ENCODE measurements around the gene STARD5. TPM values are rescaled to one million over a fixed set of nuclear protein-coding genes. Genes with fewer than 3 reads are reported as not detected.

STARD5 gene
- total and polyA plus RNA-seq, 2 donors (not counting 1 experiment from before 2014, with no cell fraction given) = 15.7 to 19.9 TPM

- ChIA-PET CTCF (interaction anchor here (0.9 to 8.7 kb wide), 8 partner anchors 9 to 107 kb away, joined by 3 to 146 read pairs (median 52); no protein-coding TSS in a partner anchor), POLR2A (interaction anchor here (0.7 to 6.9 kb wide), 6 partner anchors 9 to 193 kb away, joined by 4 to 63 read pairs (median 10); partner anchors contain the start of gene STARD5)
- ATAC-seq (ENCODE audit: low read depth) (peak; percentile 69), DNase-seq (peak; percentile 94)
- no peaks in the 10 kb centered on the region for H3K9me3 Mint-ChIP-seq (ENCODE audit: insufficient read depth)
- no peaks in the 10 kb centered on the region for H3K27me3 Mint-ChIP-seq
- intact Hi-C loops (cut with micrococcal nuclease) = loop anchor here (1.0 to 2.0 kb wide), 4 partner anchors 8 to 293 kb away; partner anchors contain the start of gene TLNRD1
- peaks cover 11 to 26% of the 10 kb centered on the region in 2 experiments for H3K36me3 ChIP-seq (replicated peaks in 1 of 2; ENCODE audit: control extremely low read depth in 1 of 2, control insufficient read depth in 1 of 2, extremely low read depth in 1 of 2, insufficient read depth in 2 of 2, low read length in 1 of 2)
- H3K4me1 ChIP-seq (ENCODE audit: control insufficient read depth in 2 of 2, insufficient read depth in 2 of 2, low read length in 2 of 2) = peaks cover 53 to 82% of the 10 kb centered on the region in 2 donors
- peak overlapping the region; percentile 95 for H3K9ac ChIP-seq (ENCODE audit: low read length)
- H3K4me2 ChIP-seq (replicated peaks; ENCODE audit: low read depth, low read length, poor library complexity, severe bottlenecking) = peak overlapping the region; percentile 93
- TF ChIP-seq CTCF (IDR thresholded peaks at IDR 0.05) = no peak
- TF ChIP-seq EZH2 (IDR thresholded peaks at IDR 0.05; ENCODE audit: borderline replicate concordance, insufficient read depth, low read depth, low read length, poor library complexity, severe bottlenecking) = no peak
- H2AFZ ChIP-seq (ENCODE audit: insufficient read depth, low read depth, low read length, poor library complexity, severe bottlenecking) = no peak overlapping the region
- WGBS (ENCODE audit: insufficient coverage) = 8% methylated on average over 5 of the region's 9 CpGs
- peak overlapping the region; percentile 64 to 86 (median 79) for H3K4me3 ChIP-seq (ENCODE audit: control extremely low read depth in 1 of 5, extremely low read depth in 1 of 5, insufficient read depth in 1 of 5, low read depth in 2 of 5, low read length in 4 of 5)
- no peaks in the 10 kb centered on the region for H3K27me3 ChIP-seq (replicated peaks in 1 of 4; ENCODE audit: control extremely low read depth in 1 of 4, control insufficient read depth in 3 of 4, insufficient read depth in 4 of 4, low read length in 3 of 4)
- peak overlapping the region; percentile 100 for H3K4me3 Mint-ChIP-seq
- peaks cover 92% of the 10 kb centered on the region for H3K79me2 ChIP-seq (ENCODE audit: control insufficient read depth, insufficient read depth, low read length)
- peak overlapping the region; percentile 98 for H3K27ac Mint-ChIP-seq
- peak overlapping the region; percentile 95 to 98 for H3K27ac ChIP-seq (ENCODE audit: low read length in 2 of 2)
- H3K4me1 Mint-ChIP-seq = peaks cover 90% of the 10 kb centered on the region
- H4K20me1 ChIP-seq (ENCODE audit: control insufficient read depth, insufficient read depth, low read length, poor library complexity, severe bottlenecking) = peaks cover under 1% of the 10 kb centered on the region
- no peaks in the 10 kb centered on the region for H3K9me3 ChIP-seq (ENCODE audit: control extremely low read depth in 1 of 3, control insufficient read depth in 2 of 3, insufficient read depth in 1 of 3, low read length in 2 of 3)
These were observed 30.0 kb downstream of the STARD5 start for GRCh38 chr15:81293728-81294515.

All from B cell (primary cell).